ENCODE measurements around the gene CDIPT.
"Not testable (repeated sequence)": the region's sequence is repeated elsewhere in the genome, so short reads cannot be mapped to it uniquely, and the experiment has no call there.

CDIPT gene

GRCh38 chr16:29862884-29863668 lies at the start of gene CDIPT:
CDIPT (minus strand) TSS chr16:29863226; CDS start chr16:29862857, 369 bp downstream.
- peak; percentile 91 to 93 for DNase-seq

GRCh38 chr16:29912087-29912486 lies 49.1 kb upstream of the CDIPT start:
- no peak for DNase-seq

GRCh38 chr16:29911676-29912010 lies 48.6 kb upstream of the CDIPT start:
- no peak for DNase-seq

- DNase-seq: no peak
These were observed 48.0 kb upstream of the CDIPT start for GRCh38 chr16:29910819-29911675.

- DNase-seq: not testable (repeated sequence)
These were observed 46.8 kb upstream of the CDIPT start for GRCh38 chr16:29909851-29910250.

- DNase-seq: no peak
These were observed 46.4 kb upstream of the CDIPT start for GRCh38 chr16:29909391-29909790.

GRCh38 chr16:29908719-29909220 lies 45.7 kb upstream of the CDIPT start:
- DNase-seq: no peak

GRCh38 chr16:29907973-29908372 lies 44.9 kb upstream of the CDIPT start:
- no peak for DNase-seq

GRCh38 chr16:29906520-29907244 lies 43.7 kb upstream of the CDIPT start:
- DNase-seq: no peak

GRCh38 chr16:29905668-29906067 lies 42.6 kb upstream of the CDIPT start:
- DNase-seq: no peak

GRCh38 chr16:29904947-29905346 lies 41.9 kb upstream of the CDIPT start:
- DNase-seq: no peak

- no peak for DNase-seq
These were observed 40.6 kb upstream of the CDIPT start for GRCh38 chr16:29903590-29903989.

- no peak for DNase-seq
These were observed 38.5 kb upstream of the CDIPT start for GRCh38 chr16:29901607-29901945.

- DNase-seq: no peak
These were observed 38.0 kb upstream of the CDIPT start for GRCh38 chr16:29900888-29901606.

- DNase-seq: peak; percentile 82 to 83
These were observed 37.3 kb upstream of the CDIPT start, which contains the start of gene ASPHD1 for GRCh38 chr16:29900102-29900887. ASPHD1 (plus strand) TSS chr16:29900488; CDS start chr16:29900972, 484 bp downstream.

- peak; percentile 27 to 40 for DNase-seq
These were observed 36.6 kb upstream of the CDIPT start, which contains the start of gene SEZ6L2 for GRCh38 chr16:29899516-29900101. SEZ6L2 (minus strand) TSS chr16:29899550; CDS start chr16:29899019, 531 bp downstream.

- DNase-seq: no peak
These were observed 35.9 kb upstream of the CDIPT start for GRCh38 chr16:29898804-29899515.

GRCh38 chr16:29898135-29898803 lies 35.2 kb upstream of the CDIPT start:
- no peak for DNase-seq

GRCh38 chr16:29897333-29897732 lies 34.3 kb upstream of the CDIPT start:
- no peak for DNase-seq

GRCh38 chr16:29896841-29897240 lies 33.8 kb upstream of the CDIPT start:
- DNase-seq: no peak

Data from activated CD4-positive, alpha-beta T cell treated with anti-CD3 and anti-CD28 coated beads, Interleukin-2, amount 50 U/mL, for 48 hours (primary cell).